A673 (cell line): ENCODE measurements around the gene BTBD9. TPM values are rescaled to one million over a fixed set of nuclear protein-coding genes. Genes with fewer than 3 reads are reported as not detected.

Source experiments
- BruUV-seq: library from RNA; stranded (reverse); fragments of 400-500 nt; replicated peaks from 2 replicates; lab custom pipeline; 2021; lab: Mats Ljungman, UMichigan
- CTCF ChIA-PET: fragments of 300-600 bp; sonication (Branson Sonifier 250); formaldehyde crosslinking; loops from one replicate; lab custom pipeline; 2022; ENCODE audit warnings: antibody characterized with exemption; lab: Charles Lee
- POLR2A ChIA-PET: fragments of 300-600 bp; sonication (Branson Sonifier 250); formaldehyde crosslinking; loops from one replicate; lab custom pipeline; 2022; ENCODE audit warnings: antibody characterized with exemption; ENCODE audit not compliant: low non-redundant PET; lab: Charles Lee
- DNase-seq: peaks from one replicate; pipeline ENCODE4 v3.0.0-alpha.2; 2015; ENCODE audit warnings: low spot score
- H3K27ac ChIP-seq: fragments of 200-600 bp; sonication (generic); 2 replicates; pipeline ENCODE4 v1.5.1; 2016; ENCODE audit warnings: mixed run types, low read depth, mild to moderate bottlenecking, mixed read lengths, antibody characterized with exemption, low read length; ENCODE audit not compliant: poor library complexity, severe bottlenecking
- H3K27me3 ChIP-seq: fragments of 200-600 bp; sonication (generic); replicated peaks from 2 replicates; pipeline ENCODE4 v1.6.1; 2017; ENCODE audit warnings: mixed run types, low read depth, mild to moderate bottlenecking, mixed read lengths, antibody characterized with exemption, low read length; ENCODE audit not compliant: insufficient read depth, poor library complexity
- H3K36me3 ChIP-seq: fragments of 200-600 bp; sonication (generic); 2 replicates; pipeline ENCODE4 v1.6.1; 2016; ENCODE audit warnings: mixed run types, mild to moderate bottlenecking, mixed read lengths, antibody characterized with exemption, low read length; ENCODE audit not compliant: insufficient read depth, poor library complexity, severe bottlenecking
- H3K4me1 ChIP-seq: fragments of 200-600 bp; sonication (generic); 2 replicates; pipeline ENCODE4 v1.6.1; 2017; ENCODE audit warnings: mixed run types, mild to moderate bottlenecking, mixed read lengths, antibody characterized with exemption, low read length; ENCODE audit not compliant: insufficient read depth, poor library complexity, severe bottlenecking
- H3K4me3 ChIP-seq: fragments of 200-600 bp; sonication (generic); 2 replicates; pipeline ENCODE4 v1.5.1; 2016; ENCODE audit warnings: low read depth, mixed run types, mild to moderate bottlenecking, mixed read lengths, low read length; ENCODE audit not compliant: poor library complexity, severe bottlenecking
- H3K9me3 ChIP-seq: fragments of 200-600 bp; sonication (generic); 2 replicates; pipeline ENCODE4 v1.6.1; 2016; ENCODE audit warnings: mixed run types, low read depth, mild to moderate bottlenecking, mixed read lengths, antibody characterized with exemption, low read length; ENCODE audit not compliant: poor library complexity, severe bottlenecking
- CTCF ChIP-seq: fragments of 300-800, 200-600 bp; sonication (generic); conservative IDR thresholded peaks from 2 replicates; pipeline ENCODE4 v1.5.1; 2017; ENCODE audit warnings: low read depth, mild to moderate bottlenecking, antibody characterized with exemption, low read length, moderate library complexity, mixed read lengths
- EZH2 ChIP-seq: fragments of 200-600 bp; sonication (generic); IDR thresholded peaks from 2 replicates; pipeline ENCODE4 v1.6.1; 2017; ENCODE audit warnings: borderline replicate concordance, low read depth, mild to moderate bottlenecking, mixed read lengths, antibody characterized with exemption, low read length; ENCODE audit not compliant: poor library complexity, severe bottlenecking
- intact Hi-C: fragments of 100-400 bp; cut with micrococcal nuclease; formaldehyde crosslinking; loops from one replicate; pipeline ENCODE4 v1.10.0; 2022; ENCODE audit not compliant: unreplicated experiment
- total RNA-seq: library from RNA; stranded (reverse); gene quantifications from 2 replicates; pipeline ENCODE4 v1.2.3, GENCODE V29; 2021

BTBD9 gene
- total RNA-seq, 1 experiment from 2014 or later: 8.0 TPM

GRCh38 chr6:38504996-38505395 is 134.7 kb downstream of the BTBD9 start:
- BruUV-seq: no TSS peak
- H3K4me3 ChIP-seq: no peak overlapping the region
- no peak overlapping the region for H3K27ac ChIP-seq
- no peak for DNase-seq
- intact Hi-C loops: no loop called here
- TF ChIP-seq EZH2 (no peak), CTCF (no peak)
- CTCF ChIA-PET: no interaction called here
- H3K4me1 ChIP-seq: no peaks in the 10 kb centered on the region
- H3K9me3 ChIP-seq: no peaks in the 10 kb centered on the region
- no peaks in the 10 kb centered on the region for H3K36me3 ChIP-seq
- no peaks in the 10 kb centered on the region for H3K27me3 ChIP-seq
- POLR2A ChIA-PET: no interaction called here

GRCh38 chr6:38503960-38504682 is 135.6 kb downstream of the BTBD9 start:
- Histone ChIP-seq H3K4me1 (no peaks in the 10 kb centered on the region), H3K4me3 (no peak overlapping the region), H3K27me3 (no peaks in the 10 kb centered on the region), H3K9me3 (no peaks in the 10 kb centered on the region), H3K27ac (no peak overlapping the region), H3K36me3 (no peaks in the 10 kb centered on the region)
- no TSS peak for BruUV-seq
- TF ChIP-seq EZH2: no peak
- no peak for TF ChIP-seq CTCF
- ChIA-PET CTCF (no interaction called here), POLR2A (no interaction called here)
- DNase-seq: no peak
- intact Hi-C loops: no loop called here

DNA sequence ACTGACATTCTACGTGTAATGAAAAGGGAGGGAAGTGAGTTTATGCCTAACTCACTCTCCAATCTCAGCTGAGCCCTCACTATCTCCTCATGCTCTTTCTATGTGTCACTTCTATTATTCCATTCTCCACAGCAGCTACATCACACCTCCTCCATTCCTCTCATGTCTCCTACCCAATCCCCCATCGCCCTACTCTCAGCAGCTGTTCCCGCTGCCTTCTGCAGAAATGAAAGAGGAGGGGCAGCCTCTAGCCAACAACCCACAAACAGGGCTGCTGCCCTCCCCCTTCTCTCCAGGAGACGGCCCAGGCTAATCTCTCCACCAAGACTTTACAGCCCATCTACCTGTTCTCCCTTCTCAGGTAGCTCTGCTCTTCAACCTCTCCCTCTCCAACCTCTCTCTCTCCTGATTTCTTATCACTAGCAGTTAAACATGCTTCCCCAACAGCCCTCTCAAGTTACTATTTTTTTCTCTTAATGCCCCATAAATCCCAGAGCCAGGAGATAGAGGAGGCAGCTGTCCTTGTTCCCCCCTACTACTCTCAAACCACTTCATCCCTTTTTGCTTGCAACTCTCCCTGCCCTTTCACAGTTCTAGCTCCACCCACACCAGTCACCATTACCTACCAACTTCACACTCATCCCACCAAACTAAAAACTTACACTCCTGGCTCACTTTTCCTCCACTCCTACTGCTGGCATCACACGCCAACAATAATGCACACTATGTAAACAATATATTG is 136.5 kb downstream of the BTBD9 start:
- no peak for DNase-seq
- POLR2A ChIA-PET: no interaction called here

More for the DNA sequence above, 136.5 kb downstream of the BTBD9 start:
- Histone ChIP-seq H3K27ac (no peak overlapping the region), H3K9me3 (no peaks in the 10 kb centered on the region), H3K27me3 (no peaks in the 10 kb centered on the region), H3K36me3 (no peaks in the 10 kb centered on the region), H3K4me1 (no peaks in the 10 kb centered on the region), H3K4me3 (no peak overlapping the region)
- CTCF ChIA-PET: no interaction called here
- TF ChIP-seq EZH2 (no peak), CTCF (no peak)
- BruUV-seq: no TSS peak
- intact Hi-C loops: no loop called here
